GM18867 (cell line): ENCODE measurements around the gene CACNG4.
"Not testable (repeated sequence)": the region's sequence is repeated elsewhere in the genome, so short reads cannot be mapped to it uniquely, and the experiment has no call there.

Source experiments
- ATAC-seq: cut with Tn5 transposase; IDR thresholded peaks from one replicate; pipeline ENCODE4 v1.9.1; 2021; ENCODE audit warnings: mild to moderate bottlenecking, moderate library complexity; ENCODE audit not compliant: unreplicated experiment

Gene CACNG4

GRCh38 chr17:66960613-66961012 is 3.9 kb upstream of the CACNG4 start:
- no peak for ATAC-seq

DNA sequence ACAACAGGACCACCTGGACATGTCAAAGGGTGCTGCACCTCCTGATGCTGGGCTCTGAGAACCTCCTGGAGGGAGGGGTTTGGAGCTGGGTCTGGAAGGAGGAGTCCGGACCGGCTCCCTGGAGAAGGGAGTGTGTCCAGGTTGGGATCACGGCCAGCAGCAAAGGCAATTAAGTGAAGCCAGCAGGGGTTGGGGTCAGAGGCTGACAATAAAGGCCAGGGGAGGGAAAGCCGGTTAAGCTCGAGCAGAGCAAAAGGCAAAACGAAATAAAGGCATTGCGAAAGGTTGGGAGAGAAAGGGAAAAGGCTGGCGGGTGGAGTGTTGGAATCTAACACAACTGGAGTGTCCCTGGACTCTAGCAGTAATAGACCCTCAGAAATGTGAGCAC is 992 bp upstream of the CACNG4 start:
- ATAC-seq, result no peak

GRCh38 chr17:66964930-66965800 is 658 bp downstream of the CACNG4 start:
- ATAC-seq, result no peak

- no peak for ATAC-seq
Measured at GRCh38 chr17:66965801-66966262, 1.3 kb downstream of the CACNG4 start.

DNA sequence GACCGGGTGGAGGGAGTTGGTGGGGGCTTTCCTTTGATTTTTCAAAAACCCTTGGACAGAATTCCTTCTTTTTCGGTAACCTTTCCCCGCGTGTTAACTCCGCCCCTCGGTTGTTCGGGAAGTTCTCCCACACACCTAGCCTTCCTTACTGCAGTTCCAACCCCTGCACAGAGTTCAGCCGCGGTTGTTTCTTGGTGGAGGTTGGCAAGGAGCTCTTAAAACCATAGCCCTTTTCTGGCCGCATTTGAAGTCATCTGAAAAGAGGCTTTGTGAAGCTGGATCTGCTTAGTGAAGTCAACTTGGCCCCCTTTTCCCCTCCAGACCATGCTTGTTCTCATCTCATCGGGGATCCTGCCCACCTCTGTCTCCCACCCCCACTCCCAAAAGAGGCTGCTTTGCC is 1.8 kb downstream of the CACNG4 start:
- ATAC-seq, result no peak

- ATAC-seq, result no peak
Measured at GRCh38 chr17:66966704-66967418, 2.4 kb downstream of the CACNG4 start.

DNA sequence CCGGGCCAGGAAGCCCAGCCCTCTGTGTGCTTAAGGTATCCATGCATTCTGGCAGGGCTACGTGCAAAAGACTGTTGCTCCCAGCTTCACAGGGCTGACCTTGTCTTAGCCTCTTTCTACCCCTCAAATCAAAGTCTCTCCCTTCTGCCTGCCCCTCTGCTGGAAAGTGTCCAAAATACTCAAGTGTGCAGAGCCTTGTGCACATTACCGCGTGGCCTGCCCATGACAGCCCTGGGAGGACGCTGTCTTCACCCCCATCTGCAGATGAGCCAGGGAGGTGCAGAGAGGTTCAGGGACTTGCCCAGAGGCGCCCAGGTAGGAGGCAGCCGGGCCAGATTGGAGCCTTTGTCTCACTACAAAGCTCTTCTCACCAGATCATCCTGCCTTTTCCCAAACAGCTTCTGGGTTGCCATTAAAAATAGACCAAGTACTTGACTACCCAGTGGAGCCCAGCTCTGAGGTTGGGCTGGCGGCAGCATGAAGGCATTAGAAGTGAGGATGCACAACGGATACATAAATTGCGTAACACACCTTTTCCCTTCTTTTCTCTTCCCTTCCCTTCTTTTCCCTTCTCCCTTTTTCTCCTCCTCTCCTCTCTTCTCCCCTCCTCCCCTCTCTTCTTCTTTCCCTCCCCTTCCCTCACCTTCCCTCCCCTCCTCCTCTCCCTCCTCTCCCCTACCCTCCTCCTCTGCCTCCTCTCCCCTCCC is 3.5 kb downstream of the CACNG4 start:
- ATAC-seq, result no peak

- ATAC-seq, result no peak
Measured at GRCh38 chr17:66968916-66969315, 4.4 kb downstream of the CACNG4 start.

GRCh38 chr17:66970140-66970539 is 5.6 kb downstream of the CACNG4 start:
- no peak for ATAC-seq

DNA sequence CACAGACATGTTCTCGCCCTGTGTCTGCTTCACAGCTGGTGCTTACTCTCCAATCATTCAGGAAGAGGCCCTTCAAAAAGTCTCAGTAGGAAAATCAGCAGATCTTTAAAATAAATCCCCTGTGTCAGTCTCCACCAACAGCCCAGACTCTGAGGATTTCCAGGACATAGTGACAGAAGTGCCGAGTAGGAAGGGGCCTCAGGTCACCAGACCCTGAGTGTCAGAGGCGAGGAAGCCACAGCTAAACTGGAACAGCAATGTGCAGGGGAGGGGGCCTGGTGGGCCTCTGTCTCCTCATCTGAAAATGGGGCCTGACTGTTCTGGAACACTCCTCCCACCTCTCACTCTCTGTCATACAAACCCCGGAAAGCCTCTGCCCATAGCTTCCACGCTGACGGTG is 6.3 kb downstream of the CACNG4 start:
- ATAC-seq, result no peak

GRCh38 chr17:66971264-66971663 is 6.8 kb downstream of the CACNG4 start:
- no peak for ATAC-seq

- no peak for ATAC-seq
Measured at GRCh38 chr17:66971730-66972441, 7.4 kb downstream of the CACNG4 start.

GRCh38 chr17:66972442-66972830 is 7.9 kb downstream of the CACNG4 start:
- ATAC-seq, result not testable (repeated sequence)

GRCh38 chr17:66975188-66975587 is 10.7 kb downstream of the CACNG4 start:
- ATAC-seq, result no peak

DNA sequence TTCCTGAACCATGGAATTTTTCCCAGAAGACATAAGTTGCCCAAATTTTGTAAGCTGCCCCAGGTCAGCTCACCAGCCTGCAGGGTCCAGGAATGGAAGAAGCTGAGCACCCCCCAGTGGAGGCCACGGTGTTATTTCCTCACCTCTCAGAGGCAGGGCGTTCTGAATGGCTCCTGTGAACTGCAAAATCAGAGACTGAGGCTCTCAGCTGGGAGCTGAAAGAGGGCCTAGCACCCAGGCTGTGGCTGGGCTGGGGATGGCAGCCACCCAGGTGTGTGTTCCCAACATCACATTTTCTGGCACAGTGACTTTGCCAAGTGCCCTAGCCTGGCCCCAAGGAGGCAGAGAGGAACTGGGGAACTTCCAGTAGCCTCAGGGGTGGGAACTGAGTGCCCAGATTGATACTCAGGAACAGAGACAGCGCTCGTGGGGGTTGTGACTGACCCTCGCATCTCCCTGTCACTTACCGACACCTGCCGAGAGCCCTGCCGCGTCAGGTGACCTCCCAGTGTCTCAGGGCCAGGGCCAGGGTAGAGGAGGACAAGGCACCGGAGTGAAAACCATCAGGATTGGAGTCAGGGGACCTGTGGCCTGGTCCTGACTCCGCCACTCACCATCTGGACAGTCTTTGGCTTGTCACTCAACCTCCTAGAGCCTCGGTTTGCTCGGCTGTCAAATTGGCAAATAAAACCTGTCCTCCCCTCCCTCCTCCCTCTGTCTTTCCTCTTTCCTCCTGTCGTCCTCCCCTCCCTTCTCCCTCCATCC is 11.3 kb downstream of the CACNG4 start:
- ATAC-seq, result no peak

DNA sequence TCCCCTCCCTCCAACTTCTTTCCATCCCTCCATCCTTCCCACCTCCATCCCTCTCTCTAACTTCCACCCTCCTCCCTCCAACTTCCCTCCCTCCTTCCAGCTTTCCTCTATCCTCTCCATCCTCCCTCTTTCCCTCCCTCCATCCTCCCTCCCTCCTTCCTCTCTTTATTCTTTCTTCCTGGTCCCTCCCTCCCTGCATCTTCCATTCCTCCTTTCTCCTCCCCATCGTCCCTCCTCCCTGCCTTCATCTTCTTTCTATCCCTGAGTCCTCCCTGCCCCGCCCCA is 11.8 kb downstream of the CACNG4 start:
- ATAC-seq, result no peak

DNA sequence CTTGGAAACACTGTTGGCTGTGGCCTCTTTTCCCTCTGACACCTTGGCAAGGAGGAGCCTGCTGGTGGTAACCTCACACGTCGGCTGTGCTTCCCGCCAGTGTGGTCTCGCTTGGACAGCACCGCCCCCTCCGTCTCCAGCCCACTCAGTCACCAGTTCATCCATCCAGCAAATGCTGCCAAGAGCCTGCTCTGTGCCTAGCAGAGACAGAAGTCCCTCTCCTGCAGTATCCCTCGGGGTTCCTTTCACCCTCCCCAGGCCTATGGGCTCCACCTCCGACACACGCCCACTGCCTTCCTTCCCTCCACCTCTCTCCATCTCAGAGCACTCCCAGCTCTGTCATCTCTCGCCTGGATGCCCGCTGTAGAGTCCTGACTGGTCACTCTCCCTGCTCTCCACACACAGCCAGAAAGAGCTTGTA is 12.3 kb downstream of the CACNG4 start:
- ATAC-seq, result no peak

- no peak for ATAC-seq
Measured at GRCh38 chr17:66978514-66979061, 14.1 kb downstream of the CACNG4 start.

DNA sequence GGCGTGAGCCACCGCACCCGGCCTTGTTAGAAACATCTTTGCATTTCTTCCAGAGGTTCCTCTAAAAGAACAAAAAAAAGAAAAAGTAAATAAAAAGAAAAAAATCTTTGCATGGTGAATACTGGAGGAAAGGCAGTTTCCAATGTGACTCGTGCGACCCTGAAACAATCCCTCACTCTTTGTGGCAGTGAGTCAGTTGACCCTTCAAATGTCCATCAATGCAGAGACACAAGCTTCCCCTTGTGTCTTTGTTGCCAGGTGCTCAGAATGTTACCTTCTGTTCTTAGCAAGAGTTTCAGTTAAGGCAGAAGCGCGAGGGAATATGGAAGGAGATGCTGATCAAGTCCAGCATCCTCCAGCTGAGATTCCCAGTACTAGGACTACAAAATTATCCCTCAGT is 16.4 kb downstream of the CACNG4 start:
- ATAC-seq, result no peak

- ATAC-seq, result no peak
Measured at GRCh38 chr17:66981983-66982508, 17.5 kb downstream of the CACNG4 start.
